Endometrial microvascular endothelial cells (primary cell): Measurements from ENCODE around the gene CDX2. TPM values are rescaled to one million over a fixed set of nuclear protein-coding genes. Genes with fewer than 3 reads are reported as not detected.
"Not testable (repeated sequence)": the region's sequence is repeated elsewhere in the genome, so short reads cannot be mapped to it uniquely, and the experiment has no call there.

Experiments used
- in situ Hi-C: cut with HindIII; loops from 2 replicates; pipeline ENCODE4 v1.10.0; 2017; ENCODE audit warnings: low sequenced_read_pairs, low pct_unique_long_range_greater_than_20kb; ENCODE audit errors: inconsistent ontology term
- total RNA-seq: library from RNA; depleted of rRNA; stranded (reverse); fragments of >200 nt; gene quantifications from one replicate; pipeline ENCODE4 v1.2.3, GENCODE V29; 2015; ENCODE audit errors: inconsistent ontology term

CDX2 gene
- total RNA-seq: not detected

GRCh38 chr13:27969082-27969865, at the start of gene CDX2:
Gene CDX2, minus strand, starts transcription at chr13:27969315. Its CDS starts 309 bp downstream, at chr13:27969006.
- in situ Hi-C loops: no loop called here

- in situ Hi-C loops: no loop called here
These were observed 45.2 kb upstream of the CDX2 start for GRCh38 chr13:28014301-28014700.

- in situ Hi-C loops: no loop called here
These were observed 44.4 kb upstream of the CDX2 start for GRCh38 chr13:28013482-28013881.

GRCh38 chr13:28012896-28013295, 43.8 kb upstream of the CDX2 start:
- in situ Hi-C loops: no loop called here

GRCh38 chr13:28012383-28012782, 43.3 kb upstream of the CDX2 start:
- in situ Hi-C loops: no loop called here

DNA sequence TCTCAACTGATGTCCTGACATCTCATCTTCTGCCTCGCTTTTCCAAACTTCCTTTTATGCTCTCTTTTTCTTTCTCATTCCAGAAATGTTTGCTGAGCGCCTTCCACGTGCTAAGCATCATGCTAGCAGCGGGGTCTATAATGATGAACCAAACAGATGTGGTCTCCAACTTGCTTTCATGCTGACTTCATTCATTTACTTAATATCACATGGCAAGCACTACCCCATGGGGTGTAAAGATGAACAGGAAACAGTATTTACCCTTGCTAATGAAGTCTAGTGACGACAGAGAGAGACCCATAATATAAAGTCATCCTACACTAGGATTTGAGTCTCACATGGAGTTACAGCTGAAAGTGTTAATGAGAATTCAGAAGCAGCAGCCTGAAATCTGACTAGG, 40.9 kb upstream of the CDX2 start:
- in situ Hi-C loops: no loop called here

- in situ Hi-C loops: not testable (repeated sequence)
These were observed 35.9 kb upstream of the CDX2 start for GRCh38 chr13:28005016-28005415.

GRCh38 chr13:28002886-28003698, 34.0 kb upstream of the CDX2 start:
- in situ Hi-C loops: no loop called here

- in situ Hi-C loops: no loop called here
These were observed 32.8 kb upstream of the CDX2 start for GRCh38 chr13:28001837-28002473.

- in situ Hi-C loops: no loop called here
These were observed 31.9 kb upstream of the CDX2 start for GRCh38 chr13:28001049-28001448.

DNA sequence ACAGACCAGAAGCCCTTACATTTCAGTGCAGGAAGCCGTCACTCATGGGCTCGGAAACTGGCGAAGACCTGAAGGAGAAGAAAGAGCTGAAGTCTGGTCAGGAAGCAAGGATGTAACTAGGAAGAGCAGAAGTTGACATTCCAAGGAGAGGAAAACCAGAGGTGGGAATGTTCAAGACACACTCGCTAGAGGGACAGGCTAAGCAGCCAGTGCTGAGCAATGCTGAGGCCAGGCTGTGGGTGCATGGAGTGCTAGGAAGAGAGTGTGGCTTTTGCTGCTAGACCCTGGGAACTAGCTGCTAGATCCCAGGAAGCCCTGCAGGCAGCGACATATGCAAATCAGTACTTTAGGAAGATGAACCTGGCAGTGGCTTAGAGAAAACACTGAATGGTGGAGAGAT, 31.5 kb upstream of the CDX2 start:
- in situ Hi-C loops: no loop called here

- in situ Hi-C loops: no loop called here
These were observed 28.9 kb upstream of the CDX2 start for GRCh38 chr13:27997904-27998522.

DNA sequence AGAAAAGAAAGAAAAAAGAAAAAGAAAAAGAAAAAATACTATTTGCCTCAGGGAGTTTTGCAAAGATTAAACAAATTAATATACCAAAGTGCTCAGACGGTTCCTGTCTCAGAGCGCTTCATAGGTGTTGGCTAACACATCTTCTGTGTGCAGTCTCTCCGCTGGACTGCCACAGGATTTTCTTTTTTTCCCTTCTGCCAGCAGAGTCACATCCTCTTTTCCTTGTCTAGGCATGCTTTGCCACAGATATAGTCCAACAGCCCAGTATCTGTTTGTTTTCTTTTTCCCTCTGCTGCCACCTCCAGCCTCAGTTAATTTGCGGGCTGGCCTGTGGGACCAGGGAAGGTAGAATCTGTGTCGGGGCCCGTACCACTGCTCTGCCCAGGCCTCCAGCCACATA, 22.8 kb upstream of the CDX2 start:
- in situ Hi-C loops: no loop called here

DNA sequence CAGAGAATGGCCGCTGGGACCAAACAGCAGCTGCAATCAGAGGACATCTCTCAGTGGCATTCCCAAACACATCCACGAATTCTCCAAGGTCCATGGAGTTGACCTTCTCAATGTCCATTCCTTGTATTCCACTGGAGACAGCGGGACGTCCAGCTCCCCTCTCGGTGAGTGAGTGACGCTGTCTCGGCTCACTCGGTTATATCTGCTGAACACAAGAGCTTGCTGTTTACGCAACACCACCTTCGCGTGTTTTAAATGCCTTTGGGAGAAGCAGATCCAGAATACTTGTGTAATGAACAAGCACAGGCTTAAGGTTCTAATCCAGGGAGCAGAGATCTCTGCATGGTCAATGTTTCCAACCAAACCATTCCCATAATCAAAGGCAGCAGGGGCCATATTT, 19.4 kb upstream of the CDX2 start, which contains the start of gene URAD:
URAD (minus strand) TSS at position 174 of the 400 bp plus-strand sequence; CDS start at position 118, 56 bp downstream.
- in situ Hi-C loops: no loop called here

DNA sequence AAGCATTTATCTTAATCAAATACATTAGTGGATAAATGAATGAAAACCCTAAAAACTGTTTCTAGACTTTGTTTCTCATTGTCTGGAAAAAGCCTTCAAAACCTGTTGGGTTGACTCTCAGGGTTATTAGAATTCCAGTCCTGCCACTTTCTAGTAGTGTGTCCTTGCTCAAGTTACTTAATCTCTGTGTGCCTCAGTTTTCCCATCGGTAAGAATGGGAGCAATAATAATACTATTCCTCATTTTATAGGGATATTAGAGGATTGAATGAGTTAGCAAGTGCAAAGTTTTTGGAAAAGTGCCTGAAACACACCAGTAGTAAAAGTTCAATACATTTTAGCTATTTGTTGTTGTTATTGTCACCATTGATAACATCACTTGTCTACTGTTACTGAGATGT, 16.5 kb upstream of the CDX2 start:
- in situ Hi-C loops: no loop called here

GRCh38 chr13:27982361-27982760, 13.2 kb upstream of the CDX2 start:
- in situ Hi-C loops: no loop called here

GRCh38 chr13:27981006-27981708, 12.0 kb upstream of the CDX2 start:
- in situ Hi-C loops: no loop called here

DNA sequence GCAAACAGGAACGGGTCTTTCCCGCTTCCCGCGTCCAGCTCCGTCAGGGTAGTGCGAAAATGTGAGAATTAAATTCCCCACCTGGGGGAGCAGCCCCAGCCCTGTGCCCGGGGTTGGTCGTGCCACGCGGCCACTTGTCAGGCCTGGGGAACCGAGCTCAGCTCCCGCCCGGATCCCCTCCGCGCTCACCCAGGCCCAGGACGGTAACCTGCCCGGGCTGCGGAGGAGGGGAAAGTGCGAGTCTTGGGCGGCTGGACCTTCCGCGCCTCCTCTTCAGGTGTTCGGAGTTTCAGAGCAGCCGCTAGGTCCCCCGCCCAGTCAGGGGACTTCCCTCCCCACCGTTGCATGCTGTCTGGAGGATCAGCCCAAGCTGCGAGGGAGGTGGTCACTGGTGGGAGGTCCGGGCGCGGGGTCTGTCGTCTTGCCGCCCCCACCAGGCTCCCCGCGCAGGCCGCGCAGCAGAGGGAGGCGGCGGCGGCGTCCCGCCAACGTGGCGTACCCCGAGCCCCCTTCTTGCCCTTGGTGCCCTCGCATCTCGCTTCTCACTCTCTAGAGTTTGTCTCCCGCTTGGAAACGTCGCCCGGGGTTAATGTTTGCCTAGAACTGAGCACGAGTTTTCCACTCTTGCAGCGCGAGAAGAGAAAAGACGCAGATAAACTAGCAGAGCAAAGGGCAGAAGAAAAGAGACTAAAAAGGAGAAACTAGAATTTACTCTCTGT, 11.3 kb upstream of the CDX2 start:
- in situ Hi-C loops: no loop called here
